Gastrocnemius medialis (tissue), 4 donors: Measurements from ENCODE around the gene RPS6KA4.

Experiments used
- CTCF ChIP-seq, 5 experiments: fragments of 450-650 bp in 3 of 5; fragments of 200-600 bp in 2 of 5; sonication (generic) in 2 of 5; IDR thresholded peaks in 4 of 5; conservative IDR thresholded peaks in 1 of 5; 1 replicate in 4 of 5; 2 replicates in 1 of 5; pipeline ENCODE4 v1.5.1; 2016 to 2019; ENCODE audit warnings: antibody characterized with exemption in 5 of 5, mild to moderate bottlenecking in 3 of 5, moderate library complexity in 3 of 5
- POLR2A ChIP-seq, 2 donors: fragments of 450-650 bp; IDR thresholded peaks; one replicate each; pipeline ENCODE4 v1.6.1; 2017; ENCODE audit warnings: antibody characterized with exemption in 2 of 2, mild to moderate bottlenecking in 2 of 2, moderate library complexity in 2 of 2

GRCh38 chr11:64372802-64373597, 14.0 kb downstream of the RPS6KA4 start:
- TF ChIP-seq CTCF (IDR thresholded peaks at IDR 0.05 in 4 of 5, conservative IDR thresholded peaks at IDR 0.05 in 1 of 5), result no peak
- no peak for TF ChIP-seq POLR2A (IDR thresholded peaks at IDR 0.05)
